GM19328 (cell line): ENCODE results near the gene GATAD2B.
A peak's percentile ranks its signal among the peaks of the same experiment; 100 is the strongest.

ENCODE experiments used
- ATAC-seq: cut with Tn5 transposase; IDR thresholded peaks from one replicate; pipeline ENCODE4 v1.9.1; 2021; ENCODE audit warnings: mild to moderate bottlenecking, moderate library complexity; ENCODE audit not compliant: unreplicated experiment

GATAD2B gene

GRCh38 chr1:153953859-153954365 lies 31.1 kb upstream of the GATAD2B start:
- ATAC-seq: no peak

DNA sequence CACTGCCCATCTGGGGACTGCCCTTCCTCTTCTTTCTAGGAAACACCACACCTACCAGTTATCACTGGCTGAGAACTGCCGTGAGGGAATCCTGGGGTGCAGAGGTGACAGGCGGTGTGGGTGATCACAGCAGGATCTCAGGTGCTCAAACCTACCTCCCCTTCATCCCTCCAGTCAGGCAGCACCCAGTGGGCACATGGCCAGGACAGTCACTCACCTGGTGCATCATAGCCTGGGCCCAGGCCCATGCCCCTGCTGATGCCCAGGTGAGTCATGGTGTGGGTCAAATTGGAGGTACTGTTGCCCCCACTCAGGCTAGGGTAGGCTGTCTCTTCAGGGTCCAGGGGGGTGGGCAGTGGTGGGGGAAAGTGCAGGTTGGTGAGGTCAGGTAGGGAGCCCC lies 29.0 kb upstream of the GATAD2B start:
- no peak for ATAC-seq

DNA sequence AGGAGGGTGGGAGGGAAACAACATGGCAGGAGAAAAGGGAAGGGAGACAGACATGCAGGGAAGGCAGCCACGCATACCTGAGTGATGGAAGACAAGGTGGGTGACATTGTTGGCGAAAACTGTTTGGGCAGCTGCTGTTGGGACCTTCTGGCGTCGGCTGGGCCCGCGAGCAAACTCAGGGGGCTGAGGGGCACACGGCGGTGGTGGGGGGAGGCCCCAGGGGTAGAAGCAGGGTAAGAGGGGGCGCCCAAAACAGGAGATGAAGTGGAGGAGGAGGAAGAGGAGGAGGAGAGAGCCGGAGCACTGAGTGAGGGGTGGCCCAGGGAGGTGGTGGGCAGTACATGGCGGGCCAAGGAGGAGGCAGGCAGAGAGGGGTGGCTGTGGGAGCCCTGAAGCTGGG lies 28.4 kb upstream of the GATAD2B start:
- no peak for ATAC-seq

DNA sequence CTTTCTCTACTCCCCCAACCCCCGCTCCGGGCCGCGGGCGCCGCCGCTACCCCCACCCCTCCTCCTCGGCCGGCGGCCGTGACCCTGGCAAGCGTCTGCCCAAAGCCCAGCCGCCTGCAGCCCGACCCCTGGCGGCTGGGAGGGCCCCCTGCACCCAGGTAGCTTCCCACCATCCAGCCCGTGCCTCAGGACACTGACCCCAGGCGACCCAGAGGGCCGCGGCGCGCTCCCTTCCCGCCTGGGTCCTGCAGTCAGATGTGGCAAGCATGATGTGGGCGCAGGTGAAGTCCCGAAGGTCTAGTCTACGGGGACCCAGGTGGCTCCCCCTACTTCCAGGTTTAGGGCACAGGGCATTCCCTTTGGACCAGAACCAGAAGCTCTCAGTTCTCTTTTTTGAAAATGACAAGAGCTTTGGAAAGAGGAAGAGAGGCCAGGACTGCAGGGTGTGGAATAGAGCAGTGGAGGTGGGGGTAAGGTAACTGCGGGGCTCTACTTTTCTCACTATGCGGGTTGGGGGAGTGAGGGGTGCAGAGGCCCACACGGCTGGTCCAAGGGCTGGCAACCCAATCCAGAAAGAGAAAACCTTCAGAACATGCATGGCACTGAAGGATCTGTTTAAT lies 24.0 kb upstream of the GATAD2B start, which contains the start of gene DENND4B:
DENND4B (minus strand) TSS at position 97 of the 620 bp plus-strand sequence. CDS start 2,344 bp downstream, outside the sequence.
- peak; percentile 54 for ATAC-seq

GRCh38 chr1:153945795-153946621 lies 23.2 kb upstream of the GATAD2B start:
- peak; percentile 68 for ATAC-seq

GRCh38 chr1:153945131-153945794 lies 22.5 kb upstream of the GATAD2B start:
- no peak for ATAC-seq

GRCh38 chr1:153944827-153945117 lies 22.0 kb upstream of the GATAD2B start:
- no peak for ATAC-seq

GRCh38 chr1:153944005-153944826 lies 21.4 kb upstream of the GATAD2B start:
- no peak for ATAC-seq

- ATAC-seq: no peak
Observed at GRCh38 chr1:153942766-153943549, 20.2 kb upstream of the GATAD2B start.

DNA sequence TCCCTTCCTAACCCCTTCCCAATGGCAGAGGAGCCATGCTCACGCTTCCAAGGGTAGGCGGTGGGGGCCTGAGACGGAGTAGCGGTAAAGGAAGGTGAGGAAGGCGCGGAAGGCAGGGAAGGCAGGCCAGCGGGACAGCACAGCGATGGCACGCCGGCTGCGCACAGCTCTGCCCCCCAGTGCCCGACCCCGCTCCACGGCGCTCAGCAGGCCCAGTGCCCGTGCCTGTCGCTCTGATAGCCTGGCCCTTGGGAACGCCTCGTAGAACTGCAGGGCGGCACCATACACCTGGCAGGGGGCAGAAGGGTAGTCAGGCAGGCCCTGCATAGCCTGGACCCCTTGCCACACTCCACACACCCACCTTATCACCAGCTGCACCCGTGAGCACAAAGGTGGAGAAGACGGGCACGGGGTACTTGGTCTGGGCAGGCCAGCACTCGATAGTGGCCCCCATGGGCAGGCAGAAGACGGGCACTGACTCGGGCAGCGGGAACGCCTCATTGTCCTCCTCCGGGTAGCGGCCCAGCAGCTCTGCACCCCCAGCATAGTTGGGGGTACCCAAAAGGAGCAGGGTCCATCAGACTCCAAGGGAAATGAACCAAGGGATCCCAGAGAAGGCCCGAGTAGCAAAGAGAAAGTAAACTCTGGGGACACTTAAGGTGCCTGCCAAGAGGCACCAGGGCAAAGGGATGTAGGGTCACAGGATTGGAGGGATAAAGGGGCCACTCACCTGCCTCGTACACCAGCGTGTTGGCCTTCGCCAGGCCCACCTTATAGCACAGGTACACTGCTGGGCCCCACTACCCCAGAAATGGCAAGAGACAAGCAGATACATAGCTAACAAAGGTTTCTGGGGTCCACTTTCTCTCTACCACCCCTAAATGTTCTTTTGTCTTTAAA lies 19.3 kb upstream of the GATAD2B start:
- no peak for ATAC-seq

GRCh38 chr1:153940756-153941155 lies 18.0 kb upstream of the GATAD2B start:
- no peak for ATAC-seq

GRCh38 chr1:153939476-153939875 lies 16.7 kb upstream of the GATAD2B start:
- ATAC-seq: no peak

- no peak for ATAC-seq
Observed at GRCh38 chr1:153938996-153939395, 16.2 kb upstream of the GATAD2B start.

- no peak for ATAC-seq
Observed at GRCh38 chr1:153937331-153937730, 14.6 kb upstream of the GATAD2B start.

DNA sequence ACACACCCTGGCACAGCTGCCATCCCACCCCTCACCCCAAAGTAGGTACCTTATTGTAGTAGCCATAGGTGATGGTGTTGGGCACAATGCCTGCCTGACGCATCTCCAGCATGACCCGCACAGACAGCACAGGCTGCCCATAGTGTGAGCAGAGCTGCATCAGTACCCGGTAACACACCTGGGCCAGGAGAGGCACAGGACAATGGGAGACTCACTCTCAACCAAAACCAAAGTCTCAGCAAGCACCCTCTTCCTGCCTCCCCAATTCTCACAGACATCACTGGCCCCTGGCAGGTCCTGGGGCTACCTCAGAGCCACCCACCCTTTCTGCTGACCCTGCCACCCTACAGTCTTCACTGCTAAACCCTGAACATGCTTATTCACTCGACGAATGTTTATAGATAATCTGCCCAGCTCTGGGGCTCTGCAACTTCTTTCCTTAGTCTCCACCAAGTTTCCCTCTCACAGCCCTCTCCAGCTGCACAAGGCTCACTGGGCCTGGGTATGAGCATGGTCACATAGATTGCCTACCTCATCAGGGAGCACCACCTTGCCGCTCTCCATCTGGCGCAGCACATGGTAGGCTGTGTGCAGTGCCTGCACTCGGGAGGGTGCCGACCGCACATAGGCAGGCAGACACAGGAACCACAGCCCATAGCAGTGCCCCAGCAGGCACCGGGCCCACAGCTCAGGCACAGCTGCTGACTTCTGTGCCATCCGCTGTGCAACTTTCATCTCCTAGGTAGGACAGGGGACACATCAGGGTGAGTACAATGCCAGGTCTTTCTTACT lies 13.4 kb upstream of the GATAD2B start:
- no peak for ATAC-seq

DNA sequence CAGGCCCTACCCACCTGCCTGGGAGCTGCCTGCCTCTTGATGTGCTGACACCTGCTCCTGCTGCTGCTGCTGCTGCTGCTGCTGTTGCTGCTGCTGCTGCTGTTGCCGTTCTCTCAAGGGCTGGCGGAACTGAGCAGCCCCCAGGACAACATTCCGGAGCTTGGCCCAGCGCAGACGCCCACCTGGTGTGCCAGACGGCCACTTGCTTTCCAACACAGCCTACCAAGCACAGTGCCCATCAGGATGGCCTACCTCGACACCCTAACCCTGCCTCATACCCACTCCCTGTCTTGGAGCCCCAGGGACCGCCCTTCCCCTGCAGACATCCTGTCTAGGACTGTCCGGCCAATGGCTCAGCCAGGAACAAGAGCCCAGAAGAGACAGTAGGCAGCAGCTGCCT lies 12.0 kb upstream of the GATAD2B start:
- no peak for ATAC-seq

DNA sequence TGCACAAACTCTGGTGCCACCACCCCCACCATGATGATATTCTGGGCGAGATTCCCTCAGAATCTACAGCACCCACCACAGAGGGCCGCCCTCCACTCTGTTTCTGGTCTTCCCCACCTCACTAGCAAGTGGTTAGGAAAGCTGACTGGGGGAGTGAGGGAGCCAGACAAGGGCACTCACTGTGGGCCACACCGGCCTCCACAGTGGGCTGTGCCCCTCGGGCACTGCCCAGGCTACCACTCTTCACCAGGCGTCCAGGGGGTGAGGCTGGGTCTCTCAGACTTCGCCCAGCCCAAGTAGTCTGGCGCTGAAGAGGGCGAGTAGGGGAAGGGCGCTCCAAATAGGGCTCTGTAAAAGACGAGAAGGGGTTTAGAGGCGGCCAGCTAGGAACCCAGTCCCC lies 11.2 kb upstream of the GATAD2B start:
- ATAC-seq: no peak

DNA sequence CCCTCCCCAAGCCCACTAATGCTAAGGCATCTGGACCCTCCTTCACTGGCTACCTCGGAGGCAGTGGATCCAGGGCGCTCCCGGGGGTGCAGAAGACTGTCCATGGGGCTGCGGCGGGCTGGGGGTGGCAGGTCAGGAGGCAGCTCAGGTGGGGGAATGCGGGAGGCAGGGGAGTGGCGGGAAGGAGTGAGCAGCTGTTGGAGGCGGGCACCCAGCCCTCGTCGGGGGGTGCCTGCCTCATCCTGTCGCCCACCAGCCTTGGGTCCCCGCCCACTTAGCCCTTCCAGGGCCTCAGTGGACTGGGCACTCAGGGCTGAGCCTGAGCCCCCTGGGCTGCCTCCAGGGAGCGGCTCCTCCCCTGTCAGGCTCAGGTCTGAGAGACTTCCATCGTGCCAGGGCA lies 10.7 kb upstream of the GATAD2B start:
- no peak for ATAC-seq
